ENCODE measurements around the gene GTSE1. TPM values are rescaled to one million over a fixed set of nuclear protein-coding genes. Genes with fewer than 3 reads are reported as not detected.

The GTSE1 gene
- total and polyA plus RNA-seq, 2 of the 13 experiments (the other 11 are each of a cell fraction or from before 2014, with no cell fraction given) = 10.7 to 13.5 TPM

- CTCF ChIA-PET (ENCODE audit: low intra/inter-chr PET ratio, low total read pairs) = no interaction called here
- Histone ChIP-seq H3K36me3 (replicated peaks in 1 of 2; ENCODE audit: control insufficient read depth in 1 of 2, insufficient read depth in 2 of 2, low read length in 2 of 2) (peaks cover 56 to 94% of the 10 kb centered on the region in 2 experiments), H3K4me3 (replicated peaks in 1 of 3; ENCODE audit: insufficient read depth in 1 of 3, low read depth in 2 of 3, low read length in 3 of 3) (no peak overlapping the region), H4K20me1 (ENCODE audit: insufficient read depth, low read length) (no peaks in the 10 kb centered on the region), H3K27me3 (ENCODE audit: control insufficient read depth in 1 of 2, insufficient read depth in 2 of 2, low read length in 2 of 2) (no peaks in the 10 kb centered on the region), H2AFZ (ENCODE audit: low read length) (no peak overlapping the region), H3K4me2 (ENCODE audit: low read depth, low read length) (no peak overlapping the region), H3K79me2 (ENCODE audit: insufficient read depth, low read length) (no peaks in the 10 kb centered on the region), H3K27ac (ENCODE audit: extremely low read length, insufficient read depth, low read length) (no peak overlapping the region), H3K9me3 (ENCODE audit: low read length) (no peaks in the 10 kb centered on the region), H3K9ac (ENCODE audit: insufficient read depth, low read depth, low read length) (no peak overlapping the region), H3K4me1 (ENCODE audit: insufficient read depth, low read length) (no peaks in the 10 kb centered on the region)
- intact Hi-C loops (cut with micrococcal nuclease; ENCODE audit: unreplicated experiment) (no loop called here), in situ Hi-C loops (cut with HindIII; ENCODE audit: extremely low pct_ligation_motif_present, low pct_unique_long_range_greater_than_20kb) (no loop called here)
- POLR2A ChIA-PET = no interaction called here
- FAIRE-seq (no peak), ATAC-seq (no peak), DNase-seq (ENCODE audit: low spot score) (no peak)
- 97% methylated on average over 28 of the region's 28 CpGs for WGBS (ENCODE audit: low lambda C conversion rate)
- TF ChIP-seq AGO2 (optimal IDR thresholded peaks at IDR 0.05; ENCODE audit: low read depth, low read length) (peak; percentile 50), MLXIP (CRISPR knock-in tag; IDR thresholded peaks at IDR 0.05; ENCODE audit: borderline replicate concordance) (no peak)
- BruUV-seq (replicated peaks) = no TSS peak
Observed at GRCh38 chr22:46351131-46351735, 54.6 kb downstream of the GTSE1 start.

- TF ChIP-seq AGO2 (optimal IDR thresholded peaks at IDR 0.05; ENCODE audit: low read depth, low read length) (peak; percentile 42), RBFOX2 (IDR thresholded peaks at IDR 0.05; ENCODE audit: low read depth, low read length) (peak; percentile 51), MAFK (conservative IDR thresholded peaks at IDR 0.05 in 1 of 2, IDR thresholded peaks at IDR 0.05 in 1 of 2; ENCODE audit: low read length in 2 of 2) (no peak)
- H2AFZ ChIP-seq (ENCODE audit: low read length) = no peak overlapping the region
- no peak for DNase-seq (ENCODE audit: low spot score)
- 94% methylated on average over 20 of the region's 23 CpGs for WGBS (ENCODE audit: low lambda C conversion rate)
- no peaks in the 10 kb centered on the region for H3K27me3 ChIP-seq (ENCODE audit: control insufficient read depth in 1 of 2, insufficient read depth in 2 of 2, low read length in 2 of 2)
- H3K79me2 ChIP-seq (ENCODE audit: insufficient read depth, low read length) = no peaks in the 10 kb centered on the region
- no peak overlapping the region for H3K27ac ChIP-seq (ENCODE audit: extremely low read length, insufficient read depth, low read length)
- POLR2A ChIA-PET = no interaction called here
- no peak for FAIRE-seq
- H3K9ac ChIP-seq (ENCODE audit: insufficient read depth, low read depth, low read length) = no peak overlapping the region
- intact Hi-C loops (cut with micrococcal nuclease; ENCODE audit: unreplicated experiment) = no loop called here
- no peaks in the 10 kb centered on the region for H3K9me3 ChIP-seq (ENCODE audit: low read length)
- peaks cover 57 to 94% of the 10 kb centered on the region in 2 experiments for H3K36me3 ChIP-seq (replicated peaks in 1 of 2; ENCODE audit: control insufficient read depth in 1 of 2, insufficient read depth in 2 of 2, low read length in 2 of 2)
- no peaks in the 10 kb centered on the region for H4K20me1 ChIP-seq (ENCODE audit: insufficient read depth, low read length)
- no peak overlapping the region for H3K4me2 ChIP-seq (ENCODE audit: low read depth, low read length)
- H3K4me1 ChIP-seq (ENCODE audit: insufficient read depth, low read length) = no peaks in the 10 kb centered on the region
- in situ Hi-C loops (cut with HindIII; ENCODE audit: extremely low pct_ligation_motif_present, low pct_unique_long_range_greater_than_20kb) = no loop called here
- no peak overlapping the region for H3K4me3 ChIP-seq (replicated peaks in 1 of 3; ENCODE audit: insufficient read depth in 1 of 3, low read depth in 2 of 3, low read length in 3 of 3)
- BruUV-seq (replicated peaks) = no TSS peak
- ATAC-seq = no peak
- CTCF ChIA-PET (ENCODE audit: low intra/inter-chr PET ratio, low total read pairs) = no interaction called here
Observed at GRCh38 chr22:46351767-46352166, 55.1 kb downstream of the GTSE1 start.

All from HepG2 (cell line).